OCI-LY7 (cell line): ENCODE results near the gene DLAT. TPM values are rescaled to one million over a fixed set of nuclear protein-coding genes. Genes with fewer than 3 reads are reported as not detected.

Experiments used
- BruUV-seq: library from RNA; stranded (reverse); fragments of 400-500 nt; replicated peaks from 2 replicates; lab custom pipeline; 2021; lab: Mats Ljungman, UMichigan
- CTCF ChIA-PET: fragments of 300-600 bp; sonication (Branson Sonifier 250); formaldehyde crosslinking; loops from one replicate; lab custom pipeline; 2022; ENCODE audit warnings: antibody characterized with exemption; ENCODE audit not compliant: unreplicated experiment; lab: Charles Lee
- POLR2A ChIA-PET: fragments of 300-600 bp; sonication (Branson Sonifier 250); formaldehyde crosslinking; loops from one replicate; lab custom pipeline; 2022; ENCODE audit warnings: antibody characterized with exemption; lab: Charles Lee
- DNase-seq: peaks from one replicate; pipeline ENCODE4 v3.0.0-alpha.2; 2015; ENCODE audit warnings: low spot score
- H2AFZ ChIP-seq: fragments of 200-600 bp; sonication (generic), shearing (Covaris generic); 2 replicates; pipeline ENCODE4 v1.6.1; 2014; ENCODE audit warnings: mild to moderate bottlenecking, antibody characterized with exemption, low read length, moderate library complexity
- H3K27ac ChIP-seq: fragments of 200-600 bp; sonication (generic); 2 replicates; pipeline ENCODE4 v1.5.1; 2014; ENCODE audit warnings: mixed run types, low read depth, mild to moderate bottlenecking, moderate library complexity, low read length, inconsistent platforms; ENCODE audit not compliant: poor library complexity, severe bottlenecking
- H3K36me3 ChIP-seq: fragments of 200-600 bp; sonication (generic); 2 replicates; pipeline ENCODE4 v1.6.1; 2014; ENCODE audit warnings: mild to moderate bottlenecking, antibody characterized with exemption, low read length, moderate library complexity, mixed read lengths; ENCODE audit not compliant: insufficient read depth
- H3K4me1 ChIP-seq: fragments of 200-600 bp; sonication (generic); 2 replicates; pipeline ENCODE4 v1.5.1; 2014; ENCODE audit warnings: mild to moderate bottlenecking, low read length; ENCODE audit not compliant: insufficient read depth, poor library complexity, severe bottlenecking
- H3K4me2 ChIP-seq: fragments of 200-600 bp; sonication (generic); 2 replicates; pipeline ENCODE4 v1.6.1; 2014; ENCODE audit warnings: mild to moderate bottlenecking, low read length
- H3K4me3 ChIP-seq: fragments of 200-600 bp; sonication (generic); 2 replicates; pipeline ENCODE4 v1.5.1; 2014; ENCODE audit warnings: mild to moderate bottlenecking, low read depth, low read length; ENCODE audit not compliant: poor library complexity, severe bottlenecking
- H3K79me2 ChIP-seq: fragments of 200-600 bp; sonication (generic); 2 replicates; pipeline ENCODE4 v1.6.1; 2016; ENCODE audit warnings: low read depth, mild to moderate bottlenecking, low read length, moderate library complexity, mixed read lengths; ENCODE audit not compliant: insufficient read depth
- H3K9me2 ChIP-seq: fragments of 200-600 bp; sonication (generic); 2 replicates; pipeline ENCODE4 v1.6.1; 2016; ENCODE audit warnings: mild to moderate bottlenecking, low read length, mixed read lengths; ENCODE audit not compliant: insufficient read depth
- H3K9me3 ChIP-seq: fragments of 200-600 bp; sonication (generic); 2 replicates; pipeline ENCODE4 v1.6.1; 2014; ENCODE audit warnings: mild to moderate bottlenecking, mixed run types, low read length, mixed read lengths
- H4K20me1 ChIP-seq: fragments of 200-600 bp; sonication (generic); 2 replicates; pipeline ENCODE4 v1.6.1; 2014; ENCODE audit warnings: mild to moderate bottlenecking, antibody characterized with exemption, low read length, moderate library complexity, mixed read lengths; ENCODE audit not compliant: insufficient read depth
- EZH2phosphoT487 ChIP-seq: fragments of 200-600 bp; sonication (generic); IDR thresholded peaks from 2 replicates; pipeline ENCODE4 v1.6.1; 2018; ENCODE audit warnings: low read depth, borderline replicate concordance, mild to moderate bottlenecking, mixed run types, antibody characterized with exemption, low read length, moderate library complexity, mixed read lengths
- intact Hi-C: fragments of 100-400 bp; cut with micrococcal nuclease; formaldehyde crosslinking; loops from one replicate; pipeline ENCODE4 v1.10.0; 2022; ENCODE audit not compliant: unreplicated experiment
- total RNA-seq, 2 experiments: library from RNA; depleted of rRNA in 1 of 2; stranded (reverse); fragments of >200 nt in 1 of 2; shearing (Covaris generic) in 1 of 2; gene quantifications; 2 replicates each; pipeline ENCODE4 v1.2.3, GENCODE V29; 2014 to 2022
- TF ChIP-seq, protein P1 (sequence below): fragments of 200-600 bp; sonication (generic); conservative IDR thresholded peaks from 2 replicates; pipeline ENCODE4 v1.5.1; 2014; ENCODE audit warnings: mild to moderate bottlenecking, antibody characterized with exemption, low read length, moderate library complexity, mixed read lengths

Gene DLAT
- total RNA-seq, 2 experiments from 2014 or later = 42.0 to 54.1 TPM

- no peak for DNase-seq
- 0 out of 2 replicates have a peak, but pooled peaks cover 3% of the 10 kb centered on the region for H4K20me1 ChIP-seq
- POLR2A ChIA-PET = interaction anchor here (1.5 kb wide), 2 partner anchors 14 to 15 kb away, joined by 3 to 4 read pairs; no protein-coding TSS in a partner anchor
These were observed 4.3 kb downstream of the DLAT start for GRCh38 chr11:112029460-112029859.

DNA sequence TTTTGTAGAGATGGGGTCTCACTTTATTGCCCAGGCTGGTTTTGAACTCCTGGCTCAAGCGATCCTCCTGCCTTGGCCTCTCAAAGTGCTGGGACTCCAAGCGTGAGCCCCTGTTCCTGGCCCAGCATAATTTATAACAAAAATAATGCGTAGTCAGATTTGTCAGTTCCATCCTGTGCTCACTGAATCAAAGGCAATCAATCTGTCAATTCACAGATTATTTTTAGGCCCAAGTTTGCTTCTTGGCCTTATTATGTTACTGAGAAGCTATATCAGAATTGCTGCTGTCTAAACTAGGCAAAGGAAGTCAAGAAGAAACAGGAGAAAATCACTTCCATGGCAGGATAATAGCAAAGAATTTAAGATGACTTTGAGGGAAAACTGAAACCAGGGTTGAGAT lies 8.7 kb downstream of the DLAT start:
- no peak overlapping the region for H3K27ac ChIP-seq
- CTCF ChIA-PET = no interaction called here
- intact Hi-C loops = no loop called here
- no peak overlapping the region for H2AFZ ChIP-seq
- H3K9me3 ChIP-seq = no peaks in the 10 kb centered on the region
- no peaks in the 10 kb centered on the region for H3K4me1 ChIP-seq
- DNase-seq = no peak
- no peak overlapping the region for H3K4me2 ChIP-seq
- POLR2A ChIA-PET = interaction anchor here (1.0 kb wide), 1 partner anchor 8 kb away, joined by 3 read pairs; no protein-coding TSS in a partner anchor
- H4K20me1 ChIP-seq = 0 out of 2 replicates have a peak, but pooled peaks cover 3% of the 10 kb centered on the region
- H3K79me2 ChIP-seq = no peaks in the 10 kb centered on the region
- no peak overlapping the region for H3K4me3 ChIP-seq
- no peak for TF ChIP-seq EZH2phosphoT487
- no TSS peak for BruUV-seq
- H3K9me2 ChIP-seq = no peaks in the 10 kb centered on the region
- H3K36me3 ChIP-seq = peaks cover 88% of the 10 kb centered on the region

More at GRCh38 chr11:112029460-112029859, 4.3 kb downstream of the DLAT start:
- no TSS peak for BruUV-seq
- intact Hi-C loops = no loop called here
- no peak overlapping the region for H2AFZ ChIP-seq
- TF ChIP-seq, protein P1, sequence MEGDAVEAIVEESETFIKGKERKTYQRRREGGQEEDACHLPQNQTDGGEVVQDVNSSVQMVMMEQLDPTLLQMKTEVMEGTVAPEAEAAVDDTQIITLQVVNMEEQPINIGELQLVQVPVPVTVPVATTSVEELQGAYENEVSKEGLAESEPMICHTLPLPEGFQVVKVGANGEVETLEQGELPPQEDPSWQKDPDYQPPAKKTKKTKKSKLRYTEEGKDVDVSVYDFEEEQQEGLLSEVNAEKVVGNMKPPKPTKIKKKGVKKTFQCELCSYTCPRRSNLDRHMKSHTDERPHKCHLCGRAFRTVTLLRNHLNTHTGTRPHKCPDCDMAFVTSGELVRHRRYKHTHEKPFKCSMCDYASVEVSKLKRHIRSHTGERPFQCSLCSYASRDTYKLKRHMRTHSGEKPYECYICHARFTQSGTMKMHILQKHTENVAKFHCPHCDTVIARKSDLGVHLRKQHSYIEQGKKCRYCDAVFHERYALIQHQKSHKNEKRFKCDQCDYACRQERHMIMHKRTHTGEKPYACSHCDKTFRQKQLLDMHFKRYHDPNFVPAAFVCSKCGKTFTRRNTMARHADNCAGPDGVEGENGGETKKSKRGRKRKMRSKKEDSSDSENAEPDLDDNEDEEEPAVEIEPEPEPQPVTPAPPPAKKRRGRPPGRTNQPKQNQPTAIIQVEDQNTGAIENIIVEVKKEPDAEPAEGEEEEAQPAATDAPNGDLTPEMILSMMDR = no peak
- no peak for TF ChIP-seq EZH2phosphoT487
- peaks cover 1% of the 10 kb centered on the region for H3K4me1 ChIP-seq
- H3K27ac ChIP-seq = no peak overlapping the region
- H3K79me2 ChIP-seq = peaks cover 16% of the 10 kb centered on the region
- H3K4me2 ChIP-seq = no peak overlapping the region
- H3K9me2 ChIP-seq = no peaks in the 10 kb centered on the region
- H3K9me3 ChIP-seq = no peaks in the 10 kb centered on the region
- CTCF ChIA-PET = no interaction called here
- H3K4me3 ChIP-seq = no peak overlapping the region
- H3K36me3 ChIP-seq = peaks cover 65% of the 10 kb centered on the region

DNA sequence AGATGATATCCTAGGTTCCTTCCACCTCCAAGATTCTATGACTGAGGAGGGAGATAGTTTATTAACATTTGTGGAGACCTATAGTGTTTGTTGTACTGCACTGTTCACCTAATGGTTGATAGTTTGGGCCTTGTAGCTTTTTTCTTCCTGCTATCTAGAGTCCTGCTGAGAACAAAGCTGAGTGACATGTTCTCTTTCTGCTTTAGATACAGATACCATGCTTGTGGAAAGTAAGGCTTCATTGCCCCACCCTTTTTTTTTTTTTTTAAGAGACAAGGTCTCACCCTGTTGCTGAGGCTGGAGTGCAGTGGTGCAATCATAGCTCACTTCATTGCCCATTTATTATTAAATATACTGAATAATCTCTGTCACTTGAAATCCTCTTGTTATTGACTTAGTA lies 12.3 kb downstream of the DLAT start:
- Histone ChIP-seq H3K9me2 (no peaks in the 10 kb centered on the region), H3K27ac (no peak overlapping the region), H3K4me3 (no peak overlapping the region), H3K4me1 (no peaks in the 10 kb centered on the region), H3K4me2 (no peak overlapping the region), H3K79me2 (no peaks in the 10 kb centered on the region), H2AFZ (no peak overlapping the region), H3K9me3 (no peaks in the 10 kb centered on the region), H4K20me1 (0 out of 2 replicates have a peak, but pooled peaks cover under 1% of the 10 kb centered on the region), H3K36me3 (peaks cover 85% of the 10 kb centered on the region)
- no peak for TF ChIP-seq EZH2phosphoT487
- TF ChIP-seq, protein P1 = no peak
- BruUV-seq = no TSS peak
- intact Hi-C loops = no loop called here
- POLR2A ChIA-PET = interaction anchor here (0.6 to 0.7 kb wide), 2 partner anchors 25 to 93 kb away, joined by 3 to 5 read pairs; no protein-coding TSS in a partner anchor
- CTCF ChIA-PET = interaction anchor here (1.0 kb wide), 1 partner anchor 21 kb away, joined by 3 read pairs; no protein-coding TSS in a partner anchor
- DNase-seq = no peak
